ENCODE measurements around the gene CFDP1. TPM values are rescaled to one million over a fixed set of nuclear protein-coding genes. Genes with fewer than 3 reads are reported as not detected.

CFDP1 gene
- total and polyA plus RNA-seq, 2 donors (not counting 1 experiment from before 2014, with no cell fraction given) = 6.3 to 42.8 TPM

- Histone ChIP-seq H4K20me1 (ENCODE audit: control insufficient read depth, insufficient read depth, low read length, poor library complexity, severe bottlenecking) (no peaks in the 10 kb centered on the region), H3K9ac (ENCODE audit: low read length) (no peak overlapping the region), H3K36me3 (replicated peaks in 1 of 2; ENCODE audit: control extremely low read depth in 1 of 2, control insufficient read depth in 1 of 2, extremely low read depth in 1 of 2, insufficient read depth in 2 of 2, low read length in 1 of 2) (no peaks in the 10 kb centered on the region), H3K4me3 (ENCODE audit: control extremely low read depth in 1 of 5, extremely low read depth in 1 of 5, insufficient read depth in 1 of 5, low read depth in 2 of 5, low read length in 4 of 5) (no peak overlapping the region), H3K4me1 (ENCODE audit: control insufficient read depth in 2 of 2, insufficient read depth in 2 of 2, low read length in 2 of 2) (no peaks in the 10 kb centered on the region), H3K79me2 (ENCODE audit: control insufficient read depth, insufficient read depth, low read length) (no peaks in the 10 kb centered on the region), H3K4me2 (replicated peaks; ENCODE audit: low read depth, low read length, poor library complexity, severe bottlenecking) (no peak overlapping the region), H2AFZ (ENCODE audit: insufficient read depth, low read depth, low read length, poor library complexity, severe bottlenecking) (no peak overlapping the region), H3K27ac (ENCODE audit: low read length in 2 of 2) (no peak overlapping the region), H3K9me3 (ENCODE audit: control extremely low read depth in 1 of 3, control insufficient read depth in 2 of 3, insufficient read depth in 1 of 3, low read length in 2 of 3) (peaks cover 0 to 4% (median 0%) of the 10 kb centered on the region in 3 donors), H3K27me3 (replicated peaks in 1 of 4; ENCODE audit: control extremely low read depth in 1 of 4, control insufficient read depth in 3 of 4, insufficient read depth in 4 of 4, low read length in 3 of 4) (peaks cover 0 to 62% (median 23%) of the 10 kb centered on the region in 4 experiments)
- no peak for ATAC-seq (ENCODE audit: low read depth)
- TF ChIP-seq EZH2 (IDR thresholded peaks at IDR 0.05; ENCODE audit: borderline replicate concordance, insufficient read depth, low read depth, low read length, poor library complexity, severe bottlenecking) = no peak
- TF ChIP-seq CTCF (IDR thresholded peaks at IDR 0.05) = no peak
- Mint-ChIP-seq H3K9me3 (ENCODE audit: insufficient read depth) (no peaks in the 10 kb centered on the region), H3K4me1 (no peaks in the 10 kb centered on the region), H3K27ac (no peak overlapping the region), H3K4me3 (no peak overlapping the region), H3K27me3 (peaks cover 50% of the 10 kb centered on the region)
- WGBS (ENCODE audit: insufficient coverage) = 88% methylated on average over 21 of the region's 21 CpGs
- intact Hi-C loops (cut with micrococcal nuclease) = no loop called here
- ChIA-PET POLR2A (no interaction called here), CTCF (no interaction called here)
- no peak for DNase-seq
These were observed 175.2 kb downstream of the CFDP1 start for GRCh38 chr16:75257886-75258806.

Data from B cell (primary cell).